GM12801 (cell line): ENCODE results near the gene RIMBP2.

Source experiments
- CTCF ChIP-seq: IDR thresholded peaks from one replicate; pipeline ENCODE4 v1.5.1; 2011; ENCODE audit warnings: control low read depth; ENCODE audit not compliant: insufficient read length; ENCODE audit errors: extremely low read depth

The RIMBP2 gene

GRCh38 chr12:130666645-130667044, 49.5 kb downstream of the RIMBP2 start:
- no peak for TF ChIP-seq CTCF

- no peak for TF ChIP-seq CTCF
Measured at GRCh38 chr12:130665753-130666152, 50.3 kb downstream of the RIMBP2 start.

- no peak for TF ChIP-seq CTCF
Measured at GRCh38 chr12:130664772-130665171, 51.3 kb downstream of the RIMBP2 start.

- no peak for TF ChIP-seq CTCF
Measured at GRCh38 chr12:130664252-130664651, 51.8 kb downstream of the RIMBP2 start.

GRCh38 chr12:130663514-130663913, 52.6 kb downstream of the RIMBP2 start:
- no peak for TF ChIP-seq CTCF

GRCh38 chr12:130661486-130662255, 54.4 kb downstream of the RIMBP2 start:
- no peak for TF ChIP-seq CTCF

GRCh38 chr12:130661059-130661458, 55.0 kb downstream of the RIMBP2 start:
- no peak for TF ChIP-seq CTCF
